HG02798 (cell line): Measurements from ENCODE around the gene ABCC2.
"Not testable (repeated sequence)": the region's sequence is repeated elsewhere in the genome, so short reads cannot be mapped to it uniquely, and the experiment has no call there.

Experiments
- ATAC-seq: cut with Tn5 transposase; IDR thresholded peaks from one replicate; pipeline ENCODE4 v1.9.1; 2021; ENCODE audit warnings: mild to moderate bottlenecking; ENCODE audit not compliant: unreplicated experiment, poor library complexity

ABCC2 gene

DNA sequence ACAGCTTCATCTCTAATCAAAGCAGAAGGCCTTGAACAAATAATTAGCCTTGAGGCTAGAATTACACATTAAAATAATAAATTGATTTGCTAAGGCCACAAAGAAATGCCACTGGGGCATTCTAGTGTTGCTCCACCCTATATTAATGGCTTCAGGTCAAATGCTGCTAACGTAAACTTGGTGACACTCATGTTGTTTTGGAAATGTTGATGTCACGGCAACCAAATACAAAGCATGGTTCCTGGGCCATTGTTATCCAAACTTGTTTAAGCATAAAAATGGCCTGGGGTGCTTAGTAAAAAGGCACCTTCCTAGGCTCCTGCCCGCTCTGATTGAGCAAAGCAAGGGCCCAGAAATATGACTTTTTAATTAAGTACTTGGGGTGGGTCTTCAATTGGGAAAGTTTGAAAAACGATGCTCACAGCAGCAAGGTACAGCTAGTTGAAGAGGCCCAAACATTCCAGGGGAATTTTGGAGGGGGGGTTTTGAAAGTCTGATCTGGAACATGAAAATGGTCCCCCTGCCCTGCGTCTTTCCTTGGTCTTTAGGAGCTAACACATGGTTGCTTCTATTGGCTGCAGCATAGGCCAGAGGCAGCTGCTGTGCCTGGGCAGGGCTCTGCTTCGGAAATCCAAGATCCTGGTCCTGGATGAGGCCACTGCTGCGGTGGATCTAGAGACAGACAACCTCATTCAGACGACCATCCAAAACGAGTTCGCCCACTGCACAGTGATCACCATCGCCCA, 67.8 kb downstream of the ABCC2 start:
- ATAC-seq: no peak

DNA sequence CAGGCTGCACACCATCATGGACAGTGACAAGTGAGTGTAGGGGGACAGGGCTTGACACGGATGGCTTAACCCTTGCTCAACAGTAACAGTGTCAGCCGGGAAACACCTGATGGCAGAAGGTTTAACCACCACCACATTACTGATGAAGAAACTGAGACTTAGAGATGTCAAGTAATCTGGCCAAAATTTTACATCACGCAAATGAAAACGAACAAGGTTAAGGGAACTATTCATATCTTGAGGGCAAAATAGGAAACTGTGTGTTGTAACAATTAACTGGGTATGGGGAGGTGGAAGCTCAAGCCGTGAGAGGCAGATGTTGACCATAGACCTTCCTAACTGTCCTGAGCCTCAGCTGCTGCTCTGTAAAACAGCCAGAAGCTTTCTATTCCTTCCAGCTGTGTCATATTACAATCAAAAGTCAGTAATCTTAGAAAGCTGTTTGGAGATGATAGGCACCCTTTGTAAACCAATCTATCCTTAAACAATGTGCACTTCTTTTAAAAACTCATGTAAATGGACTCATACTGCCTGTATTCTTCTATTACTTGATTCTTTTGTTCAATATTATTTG, 68.4 kb downstream of the ABCC2 start:
- no peak for ATAC-seq

DNA sequence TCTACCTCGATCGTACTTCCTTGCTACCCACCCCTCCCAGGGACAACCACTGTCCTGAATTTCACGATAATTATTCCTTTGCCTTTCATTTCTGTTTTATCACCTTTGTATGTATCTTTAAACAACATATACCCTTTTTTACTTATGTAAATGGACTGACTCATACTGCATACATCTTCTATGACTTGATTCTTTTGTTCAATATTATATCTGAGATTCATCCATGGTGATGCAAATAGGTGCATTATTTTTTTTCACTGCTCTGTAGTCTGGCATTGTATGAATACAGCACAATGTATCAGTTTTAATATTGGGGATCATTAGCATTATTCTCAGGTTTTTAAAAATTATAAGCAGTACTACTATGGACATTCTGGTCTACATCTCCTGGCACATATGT, 69.4 kb downstream of the ABCC2 start:
- no peak for ATAC-seq

DNA sequence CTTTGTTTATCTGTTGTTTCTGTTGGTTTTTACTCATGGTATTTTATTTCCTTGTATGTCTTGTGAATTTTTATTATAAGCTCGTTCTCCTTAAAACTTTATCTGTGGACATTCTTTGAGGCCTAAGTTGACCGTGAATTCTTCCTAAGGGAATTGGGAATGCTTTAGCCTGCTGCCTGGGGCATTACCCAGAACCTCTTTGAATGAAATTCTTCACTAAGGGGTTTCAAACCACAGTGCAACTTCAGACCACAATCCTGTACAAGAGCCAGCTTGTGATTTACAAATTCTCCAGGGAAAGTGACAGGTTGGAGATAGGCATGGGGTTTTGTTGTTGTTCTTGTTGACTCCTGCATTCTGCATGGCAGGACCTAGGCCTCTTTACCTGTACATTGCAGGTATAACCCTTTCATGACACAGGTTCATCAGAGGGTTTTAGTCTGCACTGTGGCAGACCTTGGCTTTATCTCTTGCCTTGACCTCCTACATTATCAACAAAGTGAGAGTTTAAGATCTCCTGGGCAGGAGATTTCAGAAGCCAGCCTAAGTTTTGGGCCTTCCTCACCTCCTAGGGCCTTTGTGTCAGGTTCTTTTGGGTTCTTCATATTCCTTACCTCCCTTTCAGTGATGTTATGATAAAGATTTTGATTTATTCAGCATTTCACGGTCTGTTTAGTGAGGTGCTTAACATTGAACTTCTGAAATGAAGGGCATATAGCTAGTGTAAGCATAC, 70.2 kb downstream of the ABCC2 start:
- ATAC-seq: no peak

DNA sequence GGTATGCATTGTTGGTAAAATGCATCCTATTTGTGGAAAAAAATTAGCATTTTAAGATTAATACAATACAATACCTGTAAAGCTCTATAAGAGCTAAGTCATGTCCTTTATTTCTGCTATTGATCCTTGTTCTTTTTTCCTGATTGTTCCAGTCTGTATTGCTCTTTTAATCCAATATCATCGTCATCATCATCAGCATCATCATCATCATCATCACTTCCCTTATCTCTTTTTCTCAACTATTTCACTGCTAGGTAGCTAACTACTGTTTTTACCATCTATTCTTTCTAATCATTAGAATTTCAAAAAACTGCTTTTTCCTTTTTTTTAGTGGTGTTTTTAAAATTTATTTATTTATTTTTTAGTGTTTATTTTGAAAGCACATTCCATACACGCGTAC, 71.2 kb downstream of the ABCC2 start:
- no peak for ATAC-seq

DNA sequence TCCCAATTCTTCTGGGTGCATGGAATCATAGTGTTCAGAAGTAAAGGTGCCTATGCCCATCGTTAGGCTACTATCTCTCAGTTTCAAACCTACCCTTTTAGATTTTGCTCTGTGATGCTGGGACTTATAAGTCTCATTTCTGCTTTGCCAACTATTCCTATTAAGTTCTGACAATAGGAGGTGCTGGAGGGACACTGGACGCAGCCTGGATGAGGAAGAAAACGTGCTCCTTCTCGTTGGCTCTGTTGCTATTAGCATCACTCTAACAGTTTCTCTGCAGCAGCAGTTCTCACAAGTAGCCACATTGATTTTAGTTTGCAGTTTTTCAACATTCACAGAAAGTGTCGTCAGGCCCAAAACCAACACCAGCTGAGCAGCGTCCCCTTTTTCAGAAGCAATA, 72.4 kb downstream of the ABCC2 start:
- no peak for ATAC-seq

DNA sequence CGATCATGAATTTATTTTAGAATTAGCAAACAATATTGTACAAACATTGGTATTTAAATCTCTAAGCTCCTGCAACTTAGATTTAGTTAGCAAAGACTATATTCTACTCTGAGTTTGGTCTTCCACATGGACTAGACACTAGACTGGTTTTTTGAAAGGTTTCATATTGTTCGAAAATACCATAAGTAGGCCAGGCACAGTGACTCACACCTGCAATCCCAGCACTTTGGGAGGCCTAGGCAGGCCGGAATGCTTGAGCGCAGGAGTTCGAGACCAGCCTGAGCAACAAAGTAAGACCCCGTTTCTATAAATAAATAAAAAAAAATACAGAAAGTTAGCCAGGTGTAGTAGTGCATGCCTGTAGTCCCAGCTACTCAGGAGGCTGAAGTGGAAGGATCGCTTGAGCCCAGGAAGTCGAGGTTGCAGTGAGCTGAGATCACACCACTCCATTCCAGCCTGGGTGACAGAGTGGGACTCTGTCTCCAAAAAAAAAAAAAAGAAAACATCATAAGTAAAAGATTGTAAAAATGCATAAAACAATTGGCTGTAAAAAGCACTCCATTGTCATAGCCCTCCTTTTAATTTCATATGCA, 73.1 kb downstream of the ABCC2 start:
- ATAC-seq: no peak

DNA sequence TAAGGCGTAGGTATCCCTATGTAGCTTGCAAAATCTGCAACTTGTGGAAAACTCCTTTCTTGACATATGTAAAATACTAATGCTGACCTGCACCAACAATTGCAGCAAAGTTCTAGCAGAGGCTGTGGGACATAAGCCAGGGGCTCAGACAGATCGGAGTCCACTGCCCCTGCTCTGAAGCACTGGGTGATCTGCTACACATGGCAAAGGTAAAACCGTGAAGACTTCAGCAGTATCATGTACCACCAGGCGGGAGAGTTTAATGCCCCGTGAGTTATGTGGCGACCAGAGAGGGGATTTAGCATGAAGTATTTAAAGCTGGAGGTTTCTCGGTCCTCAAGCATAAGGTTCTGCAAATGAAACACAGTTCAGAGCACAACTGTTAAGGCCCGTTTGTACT, 76.4 kb downstream of the ABCC2 start:
- ATAC-seq: no peak

DNA sequence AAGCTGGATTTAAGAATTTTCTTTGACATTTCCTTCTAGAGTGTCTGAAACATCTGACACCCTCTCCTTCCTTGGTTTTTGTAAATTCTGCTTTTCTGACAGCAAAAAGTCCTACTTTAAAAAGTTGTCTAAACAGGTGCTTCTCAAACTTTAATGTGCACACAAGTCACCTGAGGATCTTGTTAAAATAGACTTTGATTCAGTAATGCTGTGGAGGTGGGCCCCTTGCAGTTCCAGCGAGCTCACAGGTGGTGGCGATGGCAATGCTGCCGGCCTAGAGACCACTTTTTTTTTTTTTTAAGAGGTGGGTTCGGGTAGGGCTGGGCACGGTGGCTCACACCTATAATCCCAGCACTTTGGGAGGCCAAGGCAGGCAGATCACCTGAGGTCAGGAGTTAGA, 77.1 kb downstream of the ABCC2 start:
- ATAC-seq: no peak

DNA sequence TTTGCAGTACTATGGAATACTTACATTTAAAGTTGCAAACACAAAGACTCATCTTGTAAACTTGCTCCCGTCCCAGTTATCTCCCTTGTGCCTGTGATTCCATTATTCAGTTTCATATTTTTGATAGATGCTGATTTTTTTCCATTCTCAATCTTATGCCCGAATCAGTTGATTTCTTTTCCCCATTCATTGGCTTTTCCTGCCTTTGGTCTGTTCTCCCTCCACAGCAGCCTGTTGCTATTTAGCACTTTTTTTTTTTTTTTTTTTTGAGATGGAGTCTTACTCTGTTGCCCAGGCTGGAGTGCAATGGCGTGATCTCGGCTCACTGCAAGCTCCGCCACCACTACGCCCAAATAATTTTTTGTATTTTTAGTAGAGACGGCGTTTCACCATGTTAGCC, 78.0 kb downstream of the ABCC2 start:
- no peak for ATAC-seq

DNA sequence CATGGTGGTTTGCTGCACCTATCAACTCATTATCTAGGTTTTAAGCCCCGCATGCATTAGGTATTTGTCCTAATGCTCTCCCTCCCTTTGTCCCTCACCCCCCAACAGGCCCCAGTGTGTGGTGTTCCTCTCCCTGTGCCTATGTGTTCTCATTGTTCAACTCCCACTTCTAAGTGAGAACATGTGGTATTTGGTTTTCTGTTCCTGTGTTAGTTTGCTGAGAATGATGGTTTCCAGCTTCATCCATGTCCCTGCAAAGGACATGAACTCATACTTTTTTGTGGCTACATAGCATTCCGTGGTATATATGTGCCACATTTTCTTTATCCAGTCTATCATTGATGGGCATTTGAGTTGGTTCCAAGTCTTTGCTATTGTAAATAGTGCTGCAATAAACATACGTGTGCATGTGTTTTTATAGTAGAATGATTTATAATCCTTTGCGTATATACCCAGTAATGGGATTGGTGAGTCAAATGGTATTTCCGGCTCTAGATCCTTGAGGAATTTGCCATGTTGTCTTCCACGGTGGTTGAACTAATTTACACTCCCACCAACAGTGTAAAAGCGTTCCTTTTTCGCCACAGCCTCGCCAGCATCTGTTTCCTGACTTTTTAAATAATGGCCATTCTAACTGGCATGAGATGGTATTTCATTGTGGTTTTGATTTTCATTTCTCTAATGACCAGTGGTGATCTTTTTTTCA, 81.2 kb downstream of the ABCC2 start:
- ATAC-seq: not testable (repeated sequence)

DNA sequence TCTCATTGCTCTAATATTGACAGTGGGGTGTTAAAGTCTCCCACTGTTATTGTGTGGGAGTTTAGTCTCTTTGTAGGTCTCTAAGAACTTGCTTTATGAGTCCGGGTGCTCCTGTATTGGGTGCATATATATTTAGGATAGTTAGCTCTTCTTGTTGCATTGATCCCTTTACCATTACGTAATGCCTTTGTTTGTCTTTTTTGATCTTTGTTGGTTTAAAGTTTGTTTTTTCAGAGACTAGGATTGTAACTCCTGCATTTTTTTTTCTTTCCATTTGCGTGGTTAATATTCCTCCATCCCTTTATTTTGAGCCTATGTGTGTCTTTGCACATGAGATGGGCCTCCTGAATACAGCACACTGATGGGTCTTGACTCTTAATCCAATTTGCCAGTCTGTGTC, 84.8 kb downstream of the ABCC2 start:
- ATAC-seq: not testable (repeated sequence)

DNA sequence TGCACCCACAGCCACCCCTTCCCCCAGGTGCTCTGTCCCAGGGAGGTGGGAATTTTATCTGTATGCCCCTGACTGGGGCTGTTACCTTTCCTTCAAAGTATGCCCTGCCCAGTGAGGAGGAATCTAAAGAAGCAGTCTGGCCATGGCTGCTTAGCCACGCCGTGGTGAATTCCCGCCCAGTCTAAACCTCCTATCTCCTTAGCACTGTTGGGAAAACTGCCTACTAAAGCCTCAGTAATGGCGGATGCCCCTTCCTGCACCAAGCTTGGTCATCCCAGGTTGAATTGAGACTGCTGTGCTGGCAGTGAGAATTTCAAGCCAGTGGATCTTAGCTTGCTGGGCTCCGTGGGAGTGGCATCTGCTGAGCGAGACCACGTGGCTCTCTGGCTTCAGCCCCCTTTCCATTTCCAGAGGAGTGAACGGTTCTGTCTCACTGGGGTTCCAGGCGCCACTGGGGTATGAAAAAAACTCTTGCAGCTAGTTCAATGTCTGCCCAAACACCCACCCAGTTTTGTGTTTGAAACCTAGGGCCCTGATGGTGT, 87.2 kb downstream of the ABCC2 start:
- ATAC-seq: no peak

DNA sequence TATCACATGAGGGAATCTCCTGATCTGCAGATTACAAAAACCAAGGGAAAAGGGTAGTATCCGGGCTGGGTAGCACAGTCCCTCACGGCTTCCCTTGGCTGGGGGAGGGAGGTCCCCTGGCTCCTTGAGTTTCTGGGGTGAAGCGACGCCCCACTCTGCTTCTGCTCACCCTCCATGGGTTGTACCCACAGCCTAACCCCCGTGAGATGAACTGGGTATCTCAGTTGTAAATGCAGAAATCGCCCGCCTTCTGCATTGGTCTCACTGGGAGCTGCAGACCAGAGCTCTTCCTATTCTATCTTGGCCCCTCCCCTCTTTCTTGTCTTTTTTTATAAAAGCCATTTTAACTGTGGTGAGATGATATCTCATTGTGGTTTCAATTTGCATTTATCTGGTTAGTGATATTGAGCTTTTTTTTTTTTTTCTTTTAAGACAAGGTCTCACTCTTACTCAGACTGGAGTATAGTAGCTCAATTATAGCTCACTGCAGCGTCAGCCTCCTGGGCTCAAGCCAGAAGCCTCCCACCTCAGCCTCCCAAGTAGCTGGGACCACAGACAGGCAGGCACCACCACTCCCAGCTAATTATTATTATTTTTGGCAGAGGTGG, 87.8 kb downstream of the ABCC2 start:
- ATAC-seq: no peak

DNA sequence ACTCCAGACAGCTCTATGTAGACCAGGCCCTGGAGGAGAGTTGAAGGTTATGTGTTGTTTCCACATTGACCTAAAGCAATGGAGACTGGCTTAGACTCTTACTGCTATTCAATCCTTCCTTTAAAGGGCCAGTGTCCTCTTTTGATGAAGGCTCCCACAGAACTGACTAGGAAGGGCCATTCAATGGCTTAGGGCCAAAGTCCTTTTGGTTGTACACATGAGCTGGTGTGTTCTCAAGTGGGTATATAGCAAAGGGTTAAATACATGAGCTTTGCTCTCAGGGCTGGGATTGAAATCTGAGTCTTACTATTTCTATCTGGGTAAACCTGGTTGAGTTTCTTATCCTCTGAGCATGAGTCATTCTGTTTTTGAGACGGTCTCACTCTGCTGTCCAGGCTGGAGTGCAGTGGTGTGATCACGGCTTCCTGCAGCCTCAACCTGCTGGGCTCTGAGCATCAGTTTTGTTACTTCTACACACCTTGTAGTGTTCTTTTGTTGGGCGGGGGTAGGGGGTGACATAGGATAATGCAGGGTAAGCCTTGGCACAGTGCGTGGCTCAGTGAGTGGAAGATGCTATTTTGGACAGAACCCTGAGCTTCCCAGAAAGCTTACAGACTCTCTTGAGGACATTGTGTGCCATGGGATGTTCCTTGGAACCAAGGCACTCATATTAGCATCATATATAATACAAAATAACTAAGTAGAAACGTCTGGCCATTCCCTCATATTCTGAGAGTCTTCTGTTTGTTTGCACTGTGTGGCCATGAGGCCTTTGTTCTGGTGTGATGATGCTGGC, 90.1 kb downstream of the ABCC2 start:
- ATAC-seq: no peak

DNA sequence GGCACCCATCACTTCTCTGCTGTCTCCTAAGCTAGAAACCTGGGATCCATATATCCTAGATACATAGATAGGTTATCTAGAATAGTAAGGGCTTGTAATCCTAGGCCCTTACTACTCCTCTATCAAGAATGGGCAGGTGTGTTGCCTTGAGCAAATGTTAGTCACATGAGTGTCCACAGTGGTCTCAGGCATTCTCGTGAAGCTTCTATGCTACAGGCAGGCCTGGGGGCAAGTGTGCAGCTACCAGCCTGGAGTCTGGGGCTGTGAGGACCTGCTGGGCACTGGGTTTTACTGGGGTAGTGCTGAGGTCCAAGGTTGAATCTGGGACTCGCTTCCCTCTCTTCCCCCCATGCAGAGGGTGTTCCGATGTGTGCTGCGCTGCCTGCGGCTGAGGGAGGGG, 91.4 kb downstream of the ABCC2 start:
- no peak for ATAC-seq

DNA sequence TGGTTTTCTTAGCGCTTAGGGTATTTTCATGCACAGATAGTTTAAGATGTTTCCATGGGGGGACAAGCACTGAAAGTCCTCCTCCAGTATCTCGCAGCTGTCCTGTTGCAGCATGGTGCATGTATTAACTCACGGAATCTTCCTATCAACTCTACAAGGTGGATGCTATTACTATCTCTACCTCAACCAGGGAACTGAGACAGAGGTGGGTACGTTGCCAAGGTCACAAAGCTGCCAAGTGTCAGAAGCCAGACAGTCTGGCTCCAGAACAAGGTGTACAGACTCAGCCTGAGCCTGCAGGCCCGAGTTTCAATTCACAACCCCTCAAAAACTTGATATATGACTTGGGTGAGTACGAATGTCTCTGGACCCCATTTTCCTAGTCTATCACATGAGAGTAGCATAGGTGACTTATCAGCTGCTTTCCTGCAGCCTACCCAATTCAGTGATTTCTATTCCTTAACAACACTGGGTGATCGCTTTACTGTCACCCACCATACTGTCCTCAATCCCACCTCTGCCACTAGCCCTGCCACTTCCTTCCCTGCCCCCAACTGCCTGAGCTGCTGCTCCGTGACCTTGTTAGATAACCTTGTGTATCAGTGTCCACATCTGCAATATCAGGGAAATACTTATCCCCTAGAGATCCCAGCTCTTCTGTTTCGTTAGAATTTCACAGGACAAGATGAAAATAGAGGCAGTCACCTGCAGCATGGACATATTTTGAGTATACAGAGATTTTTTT, 92.1 kb downstream of the ABCC2 start:
- no peak for ATAC-seq

DNA sequence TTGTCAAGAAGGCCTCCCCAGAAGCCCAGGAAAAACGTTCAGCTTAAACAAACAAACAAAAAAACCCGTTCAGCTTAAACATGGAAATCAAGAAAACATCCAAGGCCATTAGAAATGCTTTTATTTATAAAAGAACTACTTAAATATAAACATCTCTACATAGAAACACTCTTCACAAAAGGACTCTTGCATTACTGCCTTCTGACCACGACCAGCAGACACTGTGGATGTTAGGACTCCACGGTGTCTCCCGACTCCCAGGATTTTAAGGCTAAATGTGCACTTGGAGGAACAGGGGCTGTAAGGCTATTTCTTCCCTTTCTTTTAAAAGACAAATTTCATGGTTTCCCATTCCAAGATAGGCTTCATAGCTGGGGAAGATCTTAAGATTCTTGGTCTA, 93.0 kb downstream of the ABCC2 start:
- ATAC-seq: no peak
